Right forelimb (tissue), 1 donor: ENCODE data around the gene CD84.
"Not testable (repeated sequence)": the region's sequence is repeated elsewhere in the genome, so short reads cannot be mapped to it uniquely, and the experiment has no call there.

Experiments
- DNase-seq: peaks from one replicate; pipeline ENCODE4 v3.0.0-alpha.2; 2018

The CD84 gene

DNA sequence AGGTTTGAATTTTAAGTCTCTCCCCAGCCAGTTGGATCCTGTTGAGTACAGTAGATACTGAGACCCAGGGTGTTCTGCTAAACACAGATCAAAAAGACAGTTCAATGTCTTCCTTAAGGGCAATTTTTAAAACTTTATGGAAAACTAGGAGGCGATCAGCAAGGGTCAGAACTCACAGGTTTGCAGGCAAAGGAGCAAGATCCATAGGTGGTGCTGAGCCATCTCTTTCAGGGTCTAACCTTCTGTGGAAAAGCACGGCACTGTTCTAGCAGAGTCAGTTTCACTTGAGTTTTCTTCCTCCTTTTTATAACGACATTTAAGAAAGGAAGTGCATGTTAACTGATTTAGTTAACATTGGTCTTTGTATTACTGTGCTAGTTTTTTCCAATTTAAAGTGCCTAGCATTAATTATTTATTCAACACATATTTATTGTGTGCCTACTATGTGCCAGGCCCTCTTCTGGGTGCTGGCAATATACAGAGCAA is at the start of gene CD84:
TSS of gene CD84 (minus strand) at position 281 of the 486 bp plus-strand sequence. CDS start at position 222, 59 bp downstream.
- no peak for DNase-seq

DNA sequence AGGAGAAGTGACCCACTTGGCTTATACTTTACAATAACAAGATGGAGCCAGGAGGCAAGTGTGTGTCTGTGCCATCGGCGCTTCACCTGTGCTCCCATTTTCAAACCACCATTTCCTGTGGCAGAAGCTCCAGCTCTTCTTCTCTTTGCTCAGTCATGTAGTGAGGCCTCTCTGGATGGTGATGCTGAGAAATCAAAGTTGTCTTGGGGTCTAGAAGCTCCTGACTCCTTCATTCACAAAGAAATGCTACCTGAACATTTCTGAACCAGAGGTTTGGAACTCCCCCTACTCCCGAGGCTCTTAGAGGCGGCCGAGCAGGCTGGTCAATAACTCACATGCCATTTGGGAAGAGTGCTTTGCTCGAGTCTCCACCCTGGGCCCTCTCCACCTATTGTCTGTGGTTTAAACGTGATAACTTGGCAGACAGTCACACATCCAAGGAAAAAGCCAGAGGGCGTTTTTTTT is 49.5 kb upstream of the CD84 start:
- no peak for DNase-seq

GRCh38 chr1:160627677-160628289 is 48.5 kb upstream of the CD84 start:
- DNase-seq = not testable (repeated sequence)

GRCh38 chr1:160626509-160627342 is 47.4 kb upstream of the CD84 start:
- DNase-seq = no peak

GRCh38 chr1:160625725-160626498 is 46.6 kb upstream of the CD84 start:
- no peak for DNase-seq

DNA sequence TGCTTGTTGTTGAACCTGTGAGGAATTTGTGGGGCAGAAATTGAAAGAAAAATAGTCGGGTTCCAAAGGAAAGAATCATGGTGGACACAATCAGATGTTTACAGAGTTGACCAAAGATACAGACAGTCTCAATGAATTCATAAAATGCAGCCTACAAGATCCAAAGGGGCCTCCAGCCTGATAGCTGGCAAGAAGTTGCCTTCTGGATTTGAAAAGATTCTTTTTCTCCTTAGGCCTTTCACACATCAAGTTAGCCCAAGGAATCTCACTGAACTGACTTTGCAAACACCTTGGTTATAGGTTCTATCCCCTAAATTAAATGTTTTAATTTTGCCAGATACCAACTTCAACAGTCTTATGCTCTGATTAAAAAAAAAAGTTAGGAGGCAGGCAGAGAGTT is 46.0 kb upstream of the CD84 start:
- DNase-seq = no peak

GRCh38 chr1:160624464-160624863 is 45.2 kb upstream of the CD84 start:
- no peak for DNase-seq

GRCh38 chr1:160623862-160624261 is 44.6 kb upstream of the CD84 start:
- DNase-seq = no peak

GRCh38 chr1:160623227-160623633 is 43.9 kb upstream of the CD84 start:
- no peak for DNase-seq

DNA sequence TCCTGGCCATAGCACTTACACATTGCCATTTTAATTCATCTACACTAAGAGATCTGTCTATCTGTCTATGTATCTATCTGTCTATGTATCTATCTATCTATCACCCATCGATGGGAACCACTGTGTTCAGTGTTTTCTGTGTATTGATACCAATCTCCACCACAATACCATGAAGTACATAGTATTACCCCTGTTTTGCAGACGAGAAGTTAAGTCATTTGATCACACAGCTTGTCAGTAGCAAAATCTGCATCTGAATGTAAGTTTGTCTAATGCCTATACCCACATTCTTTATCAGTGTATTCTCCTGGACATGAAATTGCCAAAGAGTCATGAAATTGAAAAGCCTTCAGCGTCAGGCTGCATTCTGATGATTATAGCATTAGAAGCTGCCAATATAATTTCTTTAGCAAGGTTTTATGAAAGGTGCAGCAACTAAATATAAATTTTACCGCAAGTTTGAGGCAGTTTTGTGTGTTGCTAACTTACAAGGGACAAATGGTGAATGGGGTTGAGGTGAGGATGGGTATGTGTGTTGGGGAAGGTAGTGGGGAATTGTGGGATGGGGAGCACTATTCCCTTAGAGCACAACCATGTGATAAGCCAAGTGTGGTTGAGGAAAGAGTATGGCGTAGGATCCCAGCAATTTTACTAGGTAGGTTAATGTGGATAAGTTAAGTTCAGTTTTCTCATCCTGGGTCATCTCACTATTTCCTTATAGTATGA is 43.4 kb upstream of the CD84 start:
- DNase-seq = no peak

DNA sequence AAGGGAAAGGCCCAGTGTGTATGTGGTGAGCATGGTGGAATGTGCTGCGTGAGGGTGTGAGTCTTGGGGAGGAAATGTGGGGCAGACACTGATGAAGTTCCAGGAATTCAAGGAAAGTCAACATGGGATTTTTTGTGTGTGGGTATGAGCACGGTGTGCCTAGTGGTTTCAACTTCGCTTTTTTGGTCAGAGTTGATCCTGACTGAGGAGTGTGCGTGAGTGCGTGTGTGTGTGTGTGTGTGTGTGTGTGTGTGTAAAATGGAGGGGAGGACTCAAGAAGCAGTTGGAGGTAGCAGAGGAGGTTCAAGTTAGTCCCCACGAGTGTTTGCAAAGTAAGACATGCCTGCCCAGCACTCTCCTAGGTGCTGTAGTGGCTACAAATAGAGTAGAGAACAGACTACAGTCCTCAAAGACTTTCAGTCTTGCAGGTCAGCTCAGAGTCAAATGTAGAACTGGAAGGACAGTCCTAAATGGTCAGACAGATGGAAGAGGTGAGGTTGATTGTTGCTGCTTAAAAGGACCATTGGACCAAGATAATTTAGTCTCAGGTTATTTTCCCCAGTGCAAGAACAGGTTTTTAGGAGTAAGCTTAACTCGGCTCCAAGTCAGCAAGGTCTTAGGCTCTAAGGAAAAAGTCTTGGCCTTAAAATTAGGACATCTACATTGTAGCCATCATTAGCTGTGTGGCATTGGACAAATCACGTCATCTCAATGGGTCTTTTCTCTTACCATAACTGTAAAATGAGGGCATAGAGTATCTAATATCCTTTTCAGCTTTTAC is 42.5 kb upstream of the CD84 start:
- no peak for DNase-seq

DNA sequence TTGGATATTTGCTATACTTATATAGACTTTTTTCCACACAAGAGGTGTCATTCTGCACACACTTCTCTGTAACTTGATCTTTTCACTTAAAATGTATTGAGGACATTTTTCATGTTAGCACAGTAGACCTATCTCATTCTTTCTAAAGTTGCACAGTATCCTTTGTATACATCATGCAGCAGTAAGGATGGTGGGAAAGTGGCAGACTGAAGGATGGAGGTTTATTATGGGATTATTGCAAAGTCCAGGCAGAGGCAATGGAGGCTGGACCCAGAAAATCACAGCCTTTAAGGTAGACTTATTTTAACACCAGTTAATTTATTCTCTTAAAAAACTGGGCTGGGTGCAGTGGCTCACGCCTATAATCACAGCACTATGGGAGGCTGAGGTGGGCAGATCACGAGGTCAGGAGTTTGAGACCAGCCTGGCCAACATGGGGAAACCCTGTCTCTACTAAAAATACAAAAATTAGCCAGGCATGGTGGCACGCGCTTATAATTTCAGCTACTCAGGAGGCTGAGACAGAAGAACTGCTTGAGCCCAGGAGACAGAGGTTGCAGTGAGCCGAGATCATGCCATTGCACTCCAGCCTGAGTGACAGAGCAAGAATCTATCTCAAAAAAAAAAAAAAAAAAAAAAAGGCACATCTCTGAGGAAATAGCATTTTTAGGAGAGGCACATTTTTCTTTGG is 41.8 kb upstream of the CD84 start:
- no peak for DNase-seq

GRCh38 chr1:160619742-160620277 is 40.5 kb upstream of the CD84 start:
- DNase-seq = no peak

GRCh38 chr1:160618763-160619274 is 39.5 kb upstream of the CD84 start:
- no peak for DNase-seq

DNA sequence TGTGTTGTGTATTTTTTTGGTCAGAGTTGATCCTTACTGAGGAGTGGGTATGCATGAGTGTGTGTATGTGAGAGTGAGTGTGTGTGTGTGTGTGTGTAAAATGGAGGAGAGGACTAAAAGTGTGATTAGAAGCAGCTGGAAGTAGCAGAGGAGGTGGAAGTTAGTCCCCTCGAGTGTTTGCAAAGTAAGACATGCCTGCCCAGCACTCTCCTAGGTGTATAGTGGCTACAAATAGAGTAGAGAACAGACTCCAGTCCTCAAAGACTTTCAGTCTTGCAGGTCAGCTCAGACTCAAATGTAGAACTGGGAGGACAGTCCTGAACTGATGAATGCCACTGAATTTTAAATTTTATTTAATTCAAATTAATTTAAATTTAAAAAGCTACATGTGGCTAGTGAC is 39.0 kb upstream of the CD84 start:
- DNase-seq = no peak

DNA sequence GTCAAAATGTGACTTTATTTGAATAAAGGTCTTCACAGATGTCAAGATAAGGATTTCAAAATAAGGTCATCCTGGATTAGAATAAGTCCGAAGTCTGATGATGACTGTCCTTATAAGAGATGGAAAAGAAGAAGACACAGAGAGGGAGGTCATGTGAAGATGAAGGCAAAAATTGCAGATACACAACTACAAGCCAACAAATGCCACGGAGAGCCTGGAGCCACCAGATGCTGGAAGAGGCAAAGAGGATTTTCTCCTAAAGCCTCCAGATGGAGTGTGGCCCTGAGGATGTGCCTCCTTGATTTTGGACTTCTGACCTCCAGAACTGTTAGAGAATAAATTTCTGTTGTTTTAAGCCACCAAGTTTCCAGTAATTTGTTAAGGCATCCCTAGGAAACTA is 36.4 kb upstream of the CD84 start:
- no peak for DNase-seq

GRCh38 chr1:160614410-160614809 is 35.1 kb upstream of the CD84 start:
- DNase-seq = no peak

- no peak for DNase-seq
Measured at GRCh38 chr1:160612613-160613218, 33.4 kb upstream of the CD84 start.

DNA sequence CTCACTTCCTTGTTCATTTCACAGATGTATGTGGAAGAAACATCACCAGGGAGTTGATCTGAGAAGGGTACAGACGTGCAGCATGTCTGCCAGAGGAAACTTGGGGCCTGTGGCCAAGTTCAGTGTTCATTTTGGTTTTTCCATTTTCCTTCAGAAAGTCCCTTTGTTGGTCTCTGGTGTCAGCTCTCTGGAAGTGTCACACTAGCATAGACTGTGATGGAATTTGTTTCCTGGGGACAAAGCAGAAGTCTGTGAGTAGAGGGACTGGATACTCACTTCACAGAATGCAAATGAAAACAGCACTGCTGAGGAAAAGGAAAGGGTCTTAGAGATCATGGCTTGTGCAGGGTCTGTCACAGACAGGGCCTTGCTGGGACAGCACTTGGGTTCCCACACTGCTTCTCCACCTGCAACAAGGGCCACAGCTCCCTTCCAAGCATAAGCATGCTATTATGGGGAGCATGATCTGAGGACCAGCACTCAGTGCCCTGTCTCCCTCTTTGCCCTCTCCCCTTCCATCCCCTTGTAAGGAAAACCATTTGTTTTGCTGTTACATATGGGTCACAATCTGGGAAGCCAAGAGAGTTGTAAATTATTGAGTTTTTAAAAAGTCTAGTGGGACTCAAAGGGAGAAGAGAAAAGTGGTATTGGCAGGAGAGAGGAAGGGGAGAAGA is 31.4 kb upstream of the CD84 start:
- no peak for DNase-seq

DNA sequence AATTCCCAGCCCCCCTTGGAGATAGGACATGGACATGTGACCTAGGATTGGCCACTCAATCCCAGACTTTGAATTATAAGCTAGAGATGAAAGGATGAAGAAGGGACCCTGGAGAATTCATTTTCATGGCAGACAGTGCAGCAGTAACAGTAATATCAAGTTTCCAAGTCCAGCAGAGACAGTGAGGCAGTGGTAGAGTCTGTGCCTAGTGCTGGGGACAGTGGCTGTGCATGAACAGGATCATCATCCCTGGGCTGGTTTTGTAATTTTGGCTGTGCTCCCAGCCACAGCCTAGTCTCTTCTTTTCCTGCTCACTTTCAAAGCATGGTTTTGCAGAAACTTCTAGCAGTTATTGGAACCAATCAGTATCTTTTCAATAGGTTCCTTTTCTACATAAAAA is 29.6 kb upstream of the CD84 start:
- DNase-seq = no peak
